GM12878 (cell line): ENCODE measurements around the gene SYCE3. TPM values are rescaled to one million over a fixed set of nuclear protein-coding genes. Genes with fewer than 3 reads are reported as not detected.
A peak's percentile ranks its signal among the peaks of the same experiment; 100 is the strongest.

Experiments
- ASH2L ChIP-seq: fragments of 300-600, 200-600 bp; sonication (generic); IDR thresholded peaks from 2 replicates; pipeline ENCODE4 v1.6.1; 2017; ENCODE audit warnings: low read depth, mild to moderate bottlenecking, borderline replicate concordance
- CBX3 ChIP-seq: fragments of 200-600 bp; sonication (generic); IDR thresholded peaks from 2 replicates; pipeline ENCODE4 v1.6.1; 2016; ENCODE audit warnings: low read depth, borderline replicate concordance
- ETV6 ChIP-seq, 2 experiments: fragments of 450-650 bp in 1 of 2; IDR thresholded peaks in 1 of 2; conservative IDR thresholded peaks in 1 of 2; 2 replicates each; pipeline ENCODE4 v1.6.1; 2014; ENCODE audit warnings: antibody characterized with exemption in 1 of 2, borderline replicate concordance in 1 of 2, low read depth in 1 of 2, mild to moderate bottlenecking in 1 of 2, moderate library complexity in 1 of 2
- LARP7 ChIP-seq: fragments of 450-650 bp; IDR thresholded peaks from 2 replicates; pipeline ENCODE4 v1.6.1; 2017; ENCODE audit warnings: mild to moderate bottlenecking
- NR2C2 ChIP-seq: IDR thresholded peaks from 2 replicates; pipeline ENCODE4 v1.6.1; 2011; ENCODE audit warnings: borderline replicate concordance, low read depth; ENCODE audit not compliant: control insufficient read depth, insufficient read length
- PAX8 ChIP-seq: fragments of 450-650 bp; IDR thresholded peaks from 2 replicates; pipeline ENCODE4 v1.6.1; 2017; ENCODE audit warnings: mild to moderate bottlenecking, moderate library complexity
- RB1 ChIP-seq: fragments of 450-650 bp; formaldehyde crosslinking; IDR thresholded peaks from 2 replicates; pipeline ENCODE4 v1.6.1; 2017; ENCODE audit warnings: mild to moderate bottlenecking, borderline replicate concordance
- SMARCA5 ChIP-seq: fragments of 450-650 bp; IDR thresholded peaks from 2 replicates; pipeline ENCODE4 v1.6.1; 2017; ENCODE audit warnings: mild to moderate bottlenecking
- SP1 ChIP-seq: IDR thresholded peaks from one replicate; pipeline ENCODE4 v1.6.1; 2011; ENCODE audit warnings: low read depth, low read length
- YBX1 ChIP-seq: fragments of 450-650 bp; IDR thresholded peaks from 2 replicates; pipeline ENCODE4 v1.6.1; 2016; ENCODE audit warnings: antibody characterized with exemption
- ZNF217 ChIP-seq: fragments of 450-650 bp; IDR thresholded peaks from 2 replicates; pipeline ENCODE4 v1.6.1; 2017; ENCODE audit warnings: antibody characterized with exemption, mild to moderate bottlenecking
- ZNF274 ChIP-seq: IDR thresholded peaks from one replicate; pipeline ENCODE4 v1.8.0; 2011; ENCODE audit not compliant: insufficient read length, insufficient read depth
- polyA plus RNA-seq, 11 experiments: library from polyadenylated mRNA; depleted of rRNA in 4 of 11; unstranded in 6 of 11; stranded (reverse) in 5 of 11; fragments of >200 nt; fragmentation: Nextera tagmentation in 4 of 11; fragmentation: Illumina TruSeq in 1 of 11; extraction: Ambion mirVana in 4 of 11; extraction: Trizol in 1 of 11; gene quantifications; 1 replicate in 1 of 11; 2 replicates in 10 of 11; pipeline versions ENCODE4 v1.2.1 to v1.2.3, GENCODE V29; 2011 to 2016; ENCODE audit warnings: inconsistent platforms in 2 of 11, missing spikeins in 2 of 11, low read depth in 1 of 11
- total RNA-seq, 4 experiments: library from RNA; depleted of rRNA in 3 of 4; stranded (reverse); fragments of >200 nt in 3 of 4; fragmentation: Illumina TruSeq in 1 of 4; extraction: Trizol in 1 of 4; gene quantifications; 2 replicates each; pipeline versions ENCODE4 v1.2.1 to v1.2.3, GENCODE V29; 2013 to 2021
- TF ChIP-seq, protein P1 (sequence below): IDR thresholded peaks from 2 replicates; pipeline ENCODE4 v1.6.1; 2011; ENCODE audit warnings: borderline replicate concordance, low read depth, mild to moderate bottlenecking, moderate library complexity, mixed read lengths, low read length; ENCODE audit not compliant: insufficient read depth; ENCODE audit errors: extremely low read length
- TF ChIP-seq, protein P2 (sequence below): IDR thresholded peaks from 2 replicates; pipeline ENCODE4 v1.6.1; 2012; ENCODE audit warnings: low read depth, low read length, improper control_type of control experiment

The SYCE3 gene
- total and polyA plus RNA-seq, 10 of the 15 experiments (the other 5 are each of a cell fraction or from before 2014, with no cell fraction given) = 0.38 to 0.91 (median 0.76) TPM; not detected in 4

DNA sequence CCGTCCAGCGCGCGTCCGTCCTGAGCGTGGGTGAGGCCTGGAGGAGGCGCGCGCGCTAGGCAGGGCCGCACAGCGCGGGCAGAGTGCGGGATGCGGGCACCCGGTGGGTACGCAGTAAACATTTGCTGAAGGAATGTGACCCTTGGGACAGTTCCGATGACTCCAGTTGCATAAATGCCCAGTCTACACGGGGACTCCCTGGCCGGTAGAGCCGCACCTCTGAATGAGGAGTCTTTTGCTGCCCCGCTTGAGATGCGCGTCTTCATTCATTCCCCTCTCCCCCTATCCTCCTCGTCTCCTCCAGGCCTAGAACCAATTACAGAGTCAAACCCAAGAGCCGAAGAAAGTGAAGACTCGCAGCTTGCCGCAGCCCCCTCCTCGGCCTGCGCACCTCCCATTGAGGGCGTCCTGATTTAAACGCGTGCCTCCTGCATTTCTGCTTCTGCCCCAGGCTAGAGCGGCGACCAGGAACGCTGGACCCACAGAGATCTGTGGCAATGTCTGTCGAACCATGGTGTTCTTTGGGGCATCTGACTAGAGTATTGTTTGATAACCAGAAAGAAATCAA lies 20.7 kb upstream of the SYCE3 start (continued):
- TF ChIP-seq, protein P1, sequence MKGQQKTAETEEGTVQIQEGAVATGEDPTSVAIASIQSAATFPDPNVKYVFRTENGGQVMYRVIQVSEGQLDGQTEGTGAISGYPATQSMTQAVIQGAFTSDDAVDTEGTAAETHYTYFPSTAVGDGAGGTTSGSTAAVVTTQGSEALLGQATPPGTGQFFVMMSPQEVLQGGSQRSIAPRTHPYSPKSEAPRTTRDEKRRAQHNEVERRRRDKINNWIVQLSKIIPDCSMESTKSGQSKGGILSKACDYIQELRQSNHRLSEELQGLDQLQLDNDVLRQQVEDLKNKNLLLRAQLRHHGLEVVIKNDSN = no peak
- no peak for TF ChIP-seq PAX8
- TF ChIP-seq SP1 = no peak
- TF ChIP-seq RB1 = peak; percentile 56; the same call in 1 of the 2 replicates
- TF ChIP-seq ETV6 (conservative IDR thresholded peaks at IDR 0.05 in 1 of 2, IDR thresholded peaks at IDR 0.05 in 1 of 2; ENCODE audit: borderline replicate concordance in 1 of 2, low read depth in 1 of 2) = no peak
- TF ChIP-seq, protein P2, sequence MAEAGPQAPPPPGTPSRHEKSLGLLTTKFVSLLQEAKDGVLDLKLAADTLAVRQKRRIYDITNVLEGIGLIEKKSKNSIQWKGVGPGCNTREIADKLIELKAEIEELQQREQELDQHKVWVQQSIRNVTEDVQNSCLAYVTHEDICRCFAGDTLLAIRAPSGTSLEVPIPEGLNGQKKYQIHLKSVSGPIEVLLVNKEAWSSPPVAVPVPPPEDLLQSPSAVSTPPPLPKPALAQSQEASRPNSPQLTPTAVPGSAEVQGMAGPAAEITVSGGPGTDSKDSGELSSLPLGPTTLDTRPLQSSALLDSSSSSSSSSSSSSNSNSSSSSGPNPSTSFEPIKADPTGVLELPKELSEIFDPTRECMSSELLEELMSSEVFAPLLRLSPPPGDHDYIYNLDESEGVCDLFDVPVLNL = no peak
- TF ChIP-seq ZNF217 = no peak
- no peak for TF ChIP-seq ZNF274
- no peak for TF ChIP-seq NR2C2
- no peak for TF ChIP-seq YBX1
- TF ChIP-seq SMARCA5 = 0 out of 2 replicates have a peak, but pooled peaks have one; percentile 17
- TF ChIP-seq ASH2L = no peak
- no peak for TF ChIP-seq CBX3
- peak; percentile 73 for TF ChIP-seq LARP7
- TF ChIP-seq, all 136 proteins: peak for 8
